GM12878 (cell line): ENCODE measurements around the gene RHEB. TPM values are rescaled to one million over a fixed set of nuclear protein-coding genes. Genes with fewer than 3 reads are reported as not detected.

ENCODE experiments used
- ASH2L ChIP-seq: fragments of 300-600, 200-600 bp; sonication (generic); IDR thresholded peaks from 2 replicates; pipeline ENCODE4 v1.6.1; 2017; ENCODE audit warnings: low read depth, mild to moderate bottlenecking, borderline replicate concordance
- BCL11A ChIP-seq: IDR thresholded peaks from 2 replicates; pipeline ENCODE4 v1.6.1; 2011; ENCODE audit warnings: low read depth, low read length
- CBX5 ChIP-seq: sonication (generic); IDR thresholded peaks from 2 replicates; pipeline ENCODE4 v1.6.1; 2016; ENCODE audit warnings: low read depth, moderate library complexity, mild to moderate bottlenecking, inconsistent platforms
- DPF2 ChIP-seq: fragments of 450-650 bp; IDR thresholded peaks from 2 replicates; pipeline ENCODE4 v1.6.1; 2017; ENCODE audit warnings: mild to moderate bottlenecking
- FOXM1 ChIP-seq: IDR thresholded peaks from 2 replicates; pipeline ENCODE4 v1.6.1; 2012; ENCODE audit warnings: low read depth, mild to moderate bottlenecking, inconsistent platforms, low read length, moderate library complexity
- GABPA ChIP-seq: IDR thresholded peaks from 2 replicates; pipeline ENCODE4 v1.6.1; 2014; ENCODE audit warnings: antibody characterized with exemption, low read depth, mild to moderate bottlenecking, inconsistent platforms
- HDGF ChIP-seq: fragments of 450-650 bp; IDR thresholded peaks from 2 replicates; pipeline ENCODE4 v1.6.1; 2016; ENCODE audit warnings: antibody characterized with exemption
- IKZF2 ChIP-seq, 2 experiments: fragments of 450-650 bp; IDR thresholded peaks; 2 replicates each; pipeline ENCODE4 v1.6.1; 2017; ENCODE audit warnings: mild to moderate bottlenecking in 2 of 2, moderate library complexity in 2 of 2
- KLF5 ChIP-seq: fragments of 450-650 bp; IDR thresholded peaks from 2 replicates; pipeline ENCODE4 v1.6.1; 2014; ENCODE audit warnings: mild to moderate bottlenecking; ENCODE audit not compliant: partially characterized antibody
- MEF2B ChIP-seq: fragments of 450-650 bp; IDR thresholded peaks from 2 replicates; pipeline ENCODE4 v1.6.1; 2018; ENCODE audit warnings: mild to moderate bottlenecking, moderate library complexity; ENCODE audit not compliant: partially characterized antibody, poor library complexity, severe bottlenecking
- MTA2 ChIP-seq: fragments of 450-650 bp; IDR thresholded peaks from 2 replicates; pipeline ENCODE4 v1.6.1; 2016; ENCODE audit warnings: low read depth, mild to moderate bottlenecking, moderate library complexity
- NFXL1 ChIP-seq: fragments of 450-650 bp; IDR thresholded peaks from 2 replicates; pipeline ENCODE4 v1.6.1; 2017; ENCODE audit warnings: antibody characterized with exemption, mild to moderate bottlenecking, borderline replicate concordance
- NR2C2 ChIP-seq: IDR thresholded peaks from 2 replicates; pipeline ENCODE4 v1.6.1; 2011; ENCODE audit warnings: borderline replicate concordance, low read depth; ENCODE audit not compliant: control insufficient read depth, insufficient read length
- PML ChIP-seq: IDR thresholded peaks from 2 replicates; pipeline ENCODE4 v1.6.1; 2012; ENCODE audit warnings: low read length, inconsistent platforms
- POLR2AphosphoS2 ChIP-seq: IDR thresholded peaks from 2 replicates; pipeline ENCODE4 v1.6.1; 2011; ENCODE audit warnings: low read depth, mild to moderate bottlenecking, low read length, improper control_type of control experiment, moderate library complexity
- RAD21 ChIP-seq: IDR thresholded peaks from 2 replicates; pipeline ENCODE4 v1.6.1; 2011; ENCODE audit warnings: mild to moderate bottlenecking, low read depth, low read length, moderate library complexity; ENCODE audit not compliant: insufficient read depth
- RB1 ChIP-seq: fragments of 450-650 bp; formaldehyde crosslinking; IDR thresholded peaks from 2 replicates; pipeline ENCODE4 v1.6.1; 2017; ENCODE audit warnings: mild to moderate bottlenecking, borderline replicate concordance
- RBBP5 ChIP-seq: fragments of 200-600 bp; sonication (generic); conservative IDR thresholded peaks from 2 replicates; pipeline ENCODE4 v1.6.1; 2016
- RFX5 ChIP-seq: IDR thresholded peaks from 2 replicates; pipeline ENCODE4 v1.6.1; 2011; ENCODE audit warnings: low read depth, low read length, improper control_type of control experiment
- SMC3 ChIP-seq: IDR thresholded peaks from 2 replicates; pipeline ENCODE4 v1.6.1; 2011; ENCODE audit warnings: low read length, improper control_type of control experiment, borderline replicate concordance
- TARDBP ChIP-seq: IDR thresholded peaks from 2 replicates; pipeline ENCODE4 v1.6.1; 2016; ENCODE audit warnings: borderline replicate concordance
- TCF3 ChIP-seq: IDR thresholded peaks from 2 replicates; pipeline ENCODE4 v1.6.1; 2012; ENCODE audit warnings: low read depth, mild to moderate bottlenecking, low read length, borderline replicate concordance; ENCODE audit not compliant: insufficient read depth
- ZSCAN29 ChIP-seq: fragments of 450-650 bp; IDR thresholded peaks from 2 replicates; pipeline ENCODE4 v1.6.1; 2017; ENCODE audit warnings: mild to moderate bottlenecking, moderate library complexity
- ZZZ3 ChIP-seq: IDR thresholded peaks from 2 replicates; pipeline ENCODE4 v1.6.1; 2011; ENCODE audit warnings: low read depth; ENCODE audit not compliant: control insufficient read depth, insufficient read length
- polyA plus RNA-seq, 11 experiments: library from polyadenylated mRNA; depleted of rRNA in 4 of 11; unstranded in 6 of 11; stranded (reverse) in 5 of 11; fragments of >200 nt; fragmentation: Nextera tagmentation in 4 of 11; fragmentation: Illumina TruSeq in 1 of 11; extraction: Ambion mirVana in 4 of 11; extraction: Trizol in 1 of 11; gene quantifications; 1 replicate in 1 of 11; 2 replicates in 10 of 11; pipeline versions ENCODE4 v1.2.1 to v1.2.3, GENCODE V29; 2011 to 2016; ENCODE audit warnings: inconsistent platforms in 2 of 11, missing spikeins in 2 of 11, low read depth in 1 of 11
- total RNA-seq, 4 experiments: library from RNA; depleted of rRNA in 3 of 4; stranded (reverse); fragments of >200 nt in 3 of 4; fragmentation: Illumina TruSeq in 1 of 4; extraction: Trizol in 1 of 4; gene quantifications; 2 replicates each; pipeline versions ENCODE4 v1.2.1 to v1.2.3, GENCODE V29; 2013 to 2021
- TF ChIP-seq, protein P1 (sequence below): fragments of 450-650 bp; IDR thresholded peaks from 2 replicates; pipeline ENCODE4 v1.6.1; 2018; ENCODE audit warnings: mild to moderate bottlenecking, low read depth, moderate library complexity; ENCODE audit not compliant: partially characterized antibody
- TF ChIP-seq, protein P2 (sequence below): fragments of 450-650 bp; IDR thresholded peaks from 2 replicates; pipeline ENCODE4 v1.6.1; 2017; ENCODE audit warnings: low read depth, mild to moderate bottlenecking, moderate library complexity

Gene RHEB
- total and polyA plus RNA-seq, 10 of the 15 experiments (the other 5 are each of a cell fraction or from before 2014, with no cell fraction given): 6.2 to 67.8 (median 38.0) TPM

DNA sequence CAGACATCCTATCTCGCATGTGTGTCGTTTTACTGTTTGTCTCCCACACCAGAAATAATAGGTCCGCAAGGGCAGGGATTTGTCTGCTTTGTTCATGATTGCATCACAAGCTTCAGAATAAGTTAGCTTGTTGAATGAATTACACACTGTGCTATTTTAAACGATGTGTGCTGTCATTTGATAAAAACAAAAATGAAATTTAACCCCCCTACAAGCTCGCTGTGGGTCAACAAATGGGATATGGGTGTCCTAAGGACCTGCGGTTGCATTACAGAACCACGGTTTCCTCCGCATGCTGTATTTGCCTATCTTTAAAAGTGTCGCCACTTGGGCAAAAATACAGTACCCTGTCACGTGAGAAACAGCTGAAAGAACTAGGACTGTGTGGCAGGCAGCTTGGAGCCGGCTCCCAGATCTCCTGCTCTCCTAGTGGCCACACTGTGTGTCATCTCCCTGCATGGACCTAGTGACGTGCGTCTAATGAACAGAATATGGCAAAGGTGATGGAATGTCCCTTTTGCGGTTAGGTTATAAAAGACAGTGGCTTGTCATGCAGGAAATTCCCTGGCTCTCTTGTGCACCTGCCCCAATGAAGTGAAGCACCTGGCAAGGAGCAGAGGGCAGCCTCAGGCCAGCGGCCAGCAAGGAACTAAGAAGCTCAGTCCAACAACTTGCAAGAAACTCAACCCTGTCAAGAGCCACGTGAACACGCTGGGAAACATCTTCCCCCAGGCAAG, 46.9 kb downstream of the RHEB start (continued):
- TF ChIP-seq RAD21 (no peak), NR2C2 (no peak), GABPA (no peak), PML (peak; percentile 80), NFXL1 (no peak), FOXM1 (peak; percentile 97), MEF2B (peak; percentile 48), IKZF2 (IDR thresholded peaks at IDR 0.05) (peak; percentile 91), MTA2 (peak; percentile 80), BCL11A (peak; percentile 86), TCF3 (peak; percentile 87), RFX5 (no peak; the same call in 1 of the 2 replicates), ZSCAN29 (no peak), SMC3 (no peak), ZZZ3 (no peak), HDGF (no peak), RB1 (no peak), RBBP5 (no peak), KLF5 (no peak), TARDBP (0 out of 2 replicates have a peak, but pooled peaks have one; percentile 58), POLR2AphosphoS2 (no peak), DPF2 (peak; percentile 99), CBX5 (no peak), ASH2L (no peak)
- TF ChIP-seq, protein P1, sequence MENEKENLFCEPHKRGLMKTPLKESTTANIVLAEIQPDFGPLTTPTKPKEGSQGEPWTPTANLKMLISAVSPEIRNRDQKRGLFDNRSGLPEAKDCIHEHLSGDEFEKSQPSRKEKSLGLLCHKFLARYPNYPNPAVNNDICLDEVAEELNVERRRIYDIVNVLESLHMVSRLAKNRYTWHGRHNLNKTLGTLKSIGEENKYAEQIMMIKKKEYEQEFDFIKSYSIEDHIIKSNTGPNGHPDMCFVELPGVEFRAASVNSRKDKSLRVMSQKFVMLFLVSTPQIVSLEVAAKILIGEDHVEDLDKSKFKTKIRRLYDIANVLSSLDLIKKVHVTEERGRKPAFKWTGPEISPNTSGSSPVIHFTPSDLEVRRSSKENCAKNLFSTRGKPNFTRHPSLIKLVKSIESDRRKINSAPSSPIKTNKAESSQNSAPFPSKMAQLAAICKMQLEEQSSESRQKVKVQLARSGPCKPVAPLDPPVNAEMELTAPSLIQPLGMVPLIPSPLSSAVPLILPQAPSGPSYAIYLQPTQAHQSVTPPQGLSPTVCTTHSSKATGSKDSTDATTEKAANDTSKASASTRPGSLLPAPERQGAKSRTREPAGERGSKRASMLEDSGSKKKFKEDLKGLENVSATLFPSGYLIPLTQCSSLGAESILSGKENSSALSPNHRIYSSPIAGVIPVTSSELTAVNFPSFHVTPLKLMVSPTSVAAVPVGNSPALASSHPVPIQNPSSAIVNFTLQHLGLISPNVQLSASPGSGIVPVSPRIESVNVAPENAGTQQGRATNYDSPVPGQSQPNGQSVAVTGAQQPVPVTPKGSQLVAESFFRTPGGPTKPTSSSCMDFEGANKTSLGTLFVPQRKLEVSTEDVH: no peak
- TF ChIP-seq, protein P2, sequence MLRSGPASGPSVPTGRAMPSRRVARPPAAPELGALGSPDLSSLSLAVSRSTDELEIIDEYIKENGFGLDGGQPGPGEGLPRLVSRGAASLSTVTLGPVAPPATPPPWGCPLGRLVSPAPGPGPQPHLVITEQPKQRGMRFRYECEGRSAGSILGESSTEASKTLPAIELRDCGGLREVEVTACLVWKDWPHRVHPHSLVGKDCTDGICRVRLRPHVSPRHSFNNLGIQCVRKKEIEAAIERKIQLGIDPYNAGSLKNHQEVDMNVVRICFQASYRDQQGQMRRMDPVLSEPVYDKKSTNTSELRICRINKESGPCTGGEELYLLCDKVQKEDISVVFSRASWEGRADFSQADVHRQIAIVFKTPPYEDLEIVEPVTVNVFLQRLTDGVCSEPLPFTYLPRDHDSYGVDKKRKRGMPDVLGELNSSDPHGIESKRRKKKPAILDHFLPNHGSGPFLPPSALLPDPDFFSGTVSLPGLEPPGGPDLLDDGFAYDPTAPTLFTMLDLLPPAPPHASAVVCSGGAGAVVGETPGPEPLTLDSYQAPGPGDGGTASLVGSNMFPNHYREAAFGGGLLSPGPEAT: peak; percentile 97
